GM19193 (cell line): Measurements from ENCODE around the gene PSD4.

Experiments
- POLR2A ChIP-seq: IDR thresholded peaks from 4 replicates; pipeline ENCODE4 v1.6.1; 2011; ENCODE audit not compliant: insufficient read depth, insufficient read length; ENCODE audit errors: extremely low read depth

The PSD4 gene

GRCh38 chr2:113171334-113172075 lies 2.3 kb upstream of the PSD4 start:
- no peak for TF ChIP-seq POLR2A

DNA sequence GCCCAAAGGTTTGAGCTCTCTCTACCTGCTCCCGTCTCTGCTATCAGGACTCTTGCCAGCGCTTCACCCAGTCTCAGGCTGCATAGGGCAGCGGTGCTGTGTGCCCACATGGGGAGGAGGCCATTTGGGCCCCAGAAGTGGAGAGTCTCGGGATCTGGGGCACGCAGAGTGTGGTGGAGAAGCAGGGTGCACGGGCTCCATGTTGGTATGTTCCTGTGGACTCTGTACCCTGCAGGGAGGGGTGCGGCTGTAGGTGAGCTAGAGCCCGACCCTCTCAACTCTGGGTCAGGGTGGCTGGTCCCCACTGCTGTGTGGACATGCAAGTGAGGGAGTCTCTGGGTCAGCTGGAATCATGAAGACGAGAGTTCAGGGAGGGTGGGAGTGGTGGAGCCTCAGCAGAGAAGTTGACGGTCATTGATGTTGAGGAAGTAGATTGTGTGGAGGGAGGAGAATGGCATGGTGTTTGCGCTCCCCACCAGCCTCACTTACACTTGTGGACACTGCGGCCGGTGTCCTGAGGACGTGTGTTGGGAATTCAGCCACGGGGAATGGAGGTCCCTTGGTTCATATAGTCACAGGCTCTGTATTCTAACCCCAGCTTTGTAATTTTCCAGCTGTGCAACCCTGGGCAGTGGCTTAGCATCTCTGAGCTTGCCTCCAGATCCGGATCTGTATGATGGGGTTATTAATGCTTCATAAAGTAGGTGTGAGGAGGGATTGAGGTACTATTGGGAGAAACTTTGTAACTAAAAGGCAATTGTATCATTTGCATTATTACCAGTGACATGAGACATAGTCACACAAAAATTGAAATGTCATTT lies 840 bp upstream of the PSD4 start:
- no peak for TF ChIP-seq POLR2A

DNA sequence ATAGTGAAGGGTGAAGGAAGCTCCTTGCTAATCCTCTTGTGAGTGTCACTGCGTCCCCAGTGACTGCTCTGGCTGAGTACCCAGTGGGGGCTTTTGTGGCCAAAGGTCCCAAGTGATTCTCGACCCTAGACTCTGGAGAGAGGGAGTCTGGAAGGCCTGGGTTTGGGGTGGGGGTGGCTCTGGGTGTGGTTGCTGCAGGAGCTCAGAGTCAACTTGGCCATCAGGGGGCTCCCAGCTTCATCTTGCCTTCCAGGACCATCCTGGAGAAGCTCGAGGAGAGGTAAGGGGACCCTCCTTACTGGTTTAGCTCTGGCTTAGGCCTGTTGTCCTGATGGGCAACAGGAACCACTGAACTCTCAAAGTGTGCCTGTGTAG lies 592 bp downstream of the PSD4 start:
- TF ChIP-seq POLR2A, result no peak

DNA sequence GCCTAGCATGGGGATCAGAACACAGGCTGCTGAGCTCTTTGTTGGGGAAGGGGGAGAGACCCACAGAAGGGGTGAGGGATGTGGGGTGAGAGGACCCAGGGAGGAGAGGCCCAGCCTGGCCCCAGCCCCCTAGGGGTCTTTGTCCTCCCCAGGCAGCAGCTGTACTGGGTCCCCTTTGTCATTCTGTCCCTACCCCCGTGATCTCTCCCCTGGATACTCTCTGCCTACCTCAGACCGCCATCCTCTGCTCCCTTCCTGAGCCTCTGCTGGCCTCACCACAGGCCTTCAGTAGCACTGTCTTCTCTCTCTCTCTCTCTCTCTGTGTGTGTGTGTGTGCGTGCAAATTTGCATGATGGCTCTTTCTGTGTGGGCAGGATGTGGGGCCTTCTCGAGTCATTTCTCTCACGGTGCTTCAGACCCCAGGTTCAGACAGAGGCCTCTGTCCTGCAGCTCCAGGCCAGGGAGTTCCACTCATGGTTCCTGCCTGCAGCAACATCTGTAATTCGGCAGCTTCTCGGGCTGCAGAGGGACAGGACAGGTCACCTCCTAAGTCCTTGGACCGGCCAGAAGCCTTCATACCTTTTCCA lies 1.4 kb downstream of the PSD4 start:
- peak; percentile 87 for TF ChIP-seq POLR2A

- TF ChIP-seq POLR2A, result no peak
Observed at GRCh38 chr2:113175736-113176695, 2.2 kb downstream of the PSD4 start.

GRCh38 chr2:113176696-113177355 lies 3.1 kb downstream of the PSD4 start:
- TF ChIP-seq POLR2A, result no peak

DNA sequence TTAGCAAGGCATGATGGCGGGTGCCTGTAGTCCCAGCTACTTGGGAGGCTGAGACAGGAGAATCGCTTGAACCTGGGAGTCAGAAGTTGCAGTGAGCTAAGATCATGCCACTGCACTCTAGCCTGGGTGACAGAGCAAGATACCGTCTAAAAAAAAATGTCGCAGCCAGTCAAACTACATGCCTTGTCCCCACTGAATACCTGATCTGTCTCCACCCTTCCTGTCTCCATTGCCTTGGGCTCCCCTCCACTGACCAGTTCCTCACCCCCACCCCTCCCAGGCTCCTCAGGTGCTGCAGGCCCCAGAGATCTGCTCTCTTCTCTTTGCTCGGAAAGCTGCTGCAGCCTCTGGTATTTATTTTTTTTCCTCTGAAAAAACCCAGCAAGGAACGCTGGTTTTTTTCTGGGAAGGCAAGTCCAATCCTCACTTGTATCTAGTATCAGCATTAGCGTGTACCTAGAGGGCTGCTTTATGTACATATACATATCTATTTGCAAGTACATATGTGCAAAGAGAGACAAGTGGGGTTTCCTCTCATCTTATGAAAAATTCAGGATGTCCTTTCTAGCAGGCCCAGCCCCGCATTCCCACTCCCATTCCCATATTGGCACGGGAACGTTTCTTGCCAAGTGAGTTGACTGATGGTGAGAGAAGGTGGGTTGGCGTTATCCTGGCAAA lies 4.4 kb downstream of the PSD4 start:
- no peak for TF ChIP-seq POLR2A

DNA sequence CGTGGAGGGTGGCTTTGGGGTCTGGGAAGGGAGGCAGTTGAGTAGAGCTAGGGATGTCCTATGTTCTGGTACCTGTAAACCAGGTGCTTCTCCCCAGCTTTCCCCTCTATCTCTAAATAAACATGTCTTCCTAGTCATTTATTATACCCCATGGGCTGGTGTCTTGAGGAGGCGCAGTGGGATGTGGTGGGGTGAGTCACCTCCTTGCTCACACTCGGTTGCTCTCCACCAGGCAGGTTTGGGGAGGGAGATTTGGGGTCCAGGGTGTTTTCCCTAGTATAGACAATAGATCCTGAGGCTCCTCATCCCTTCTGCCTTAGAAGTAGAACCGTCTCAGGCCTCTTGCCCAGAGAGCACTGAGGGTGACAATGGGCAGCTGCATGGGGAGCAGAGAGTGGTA lies 5.1 kb downstream of the PSD4 start:
- TF ChIP-seq POLR2A, result no peak

- TF ChIP-seq POLR2A, result no peak
Observed at GRCh38 chr2:113179446-113180045, 5.8 kb downstream of the PSD4 start.

- no peak for TF ChIP-seq POLR2A
Observed at GRCh38 chr2:113180131-113180946, 6.6 kb downstream of the PSD4 start.

DNA sequence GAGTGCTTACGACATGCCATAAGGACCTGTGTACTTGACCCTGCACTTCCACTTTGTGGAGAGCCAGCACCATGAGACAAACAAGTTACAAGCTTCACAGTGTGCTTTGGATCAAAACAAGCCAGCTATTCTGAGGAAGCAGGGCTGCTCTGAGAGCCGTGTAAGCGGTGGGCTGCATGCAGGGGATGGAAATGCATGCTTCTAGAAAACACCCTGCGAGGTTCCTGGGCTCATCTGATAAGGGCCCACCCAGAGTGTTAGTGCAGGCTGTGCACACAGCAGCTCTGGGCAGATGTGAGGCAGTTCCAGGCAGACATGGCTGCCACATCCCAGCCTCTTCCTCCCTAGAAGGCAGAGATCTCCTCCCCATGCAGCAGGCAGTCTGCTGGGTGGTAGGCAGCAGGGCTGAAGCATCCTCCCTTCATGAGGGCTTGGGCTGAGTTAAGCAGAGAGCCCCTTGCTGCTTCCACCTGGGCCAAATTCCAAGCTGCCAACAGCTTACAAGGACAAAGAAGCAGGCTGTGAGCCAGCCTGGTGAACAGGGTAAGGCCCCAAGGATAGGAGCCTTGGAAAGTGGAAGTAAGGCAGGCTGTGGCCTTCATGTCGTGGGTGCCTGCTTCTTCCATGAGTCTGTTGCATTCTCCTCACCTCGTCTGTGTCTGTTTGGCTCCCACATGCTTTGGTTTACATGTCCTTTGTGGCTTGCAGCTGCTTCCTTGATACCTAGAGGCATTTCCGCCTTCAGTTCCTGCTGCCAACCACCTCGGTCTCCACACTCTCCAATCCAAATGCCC lies 7.7 kb downstream of the PSD4 start:
- TF ChIP-seq POLR2A, result no peak

GRCh38 chr2:113182471-113183260 lies 8.9 kb downstream of the PSD4 start:
- TF ChIP-seq POLR2A, result no peak
